Right kidney (tissue), 9 donors: ENCODE measurements around the gene GRIN1.
A peak's percentile ranks its signal among the peaks of the same experiment; 100 is the strongest.

ENCODE experiments used
- DNase-seq: peaks from one replicate; pipeline ENCODE4 v3.0.0-alpha.2; 2016
- long read RNA-seq, 8 donors: transcript quantifications; one replicate each; lab custom pipeline, GENCODE V29; 2026

Gene GRIN1
- long read RNA-seq, donor 1: 0 reads
- long read RNA-seq, donor 2: 0 reads
- long read RNA-seq, donor 3: 0 reads
- long read RNA-seq, donor 4: 0 reads
- long read RNA-seq, donor 5: 0 reads
- long read RNA-seq, donor 6, partial matches to known transcripts: 5 of 5 reads
- long read RNA-seq, donor 6, other reads (novel, unspliced or antisense): 0 of 5 reads
- long read RNA-seq, donor 7: 0 reads
- long read RNA-seq, donor 8: 0 reads

DNA sequence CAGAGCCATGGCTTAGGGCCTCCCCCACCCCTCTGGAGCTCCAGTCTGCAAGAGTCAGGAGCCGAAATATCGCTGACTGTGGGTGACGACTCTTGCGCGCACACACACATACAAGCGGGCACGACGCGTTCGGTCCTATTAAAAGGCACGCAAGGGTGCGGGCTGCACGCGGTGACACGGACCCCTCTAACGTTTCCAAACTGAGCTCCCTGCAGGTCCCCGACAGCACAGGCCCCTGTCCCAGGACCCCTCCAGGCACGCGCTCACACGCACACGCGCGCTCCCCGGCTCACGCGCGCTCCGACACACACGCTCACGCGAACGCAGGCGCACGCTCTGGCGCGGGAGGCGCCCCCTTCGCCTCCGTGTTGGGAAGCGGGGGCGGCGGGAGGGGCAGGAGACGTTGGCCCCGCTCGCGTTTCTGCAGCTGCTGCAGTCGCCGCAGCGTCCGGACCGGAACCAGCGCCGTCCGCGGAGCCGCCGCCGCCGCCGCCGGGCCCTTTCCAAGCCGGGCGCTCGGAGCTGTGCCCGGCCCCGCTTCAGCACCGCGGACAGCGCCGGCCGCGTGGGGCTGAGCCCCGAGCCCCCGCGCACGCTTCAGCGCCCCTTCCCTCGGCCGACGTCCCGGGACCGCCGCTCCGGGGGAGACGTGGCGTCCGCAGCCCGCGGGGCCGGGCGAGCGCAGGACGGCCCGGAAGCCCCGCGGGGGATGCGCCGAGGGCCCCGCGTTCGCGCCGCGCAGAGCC is at the start of gene GRIN1:
Gene GRIN1 (plus strand): TSS at position 433 of the 746 bp plus-strand sequence. CDS start 333 bp downstream, outside the sequence.
- peak; percentile 59 for DNase-seq

GRCh38 chr9:137089232-137089947 is 49.6 kb upstream of the GRIN1 start:
- no peak for DNase-seq

DNA sequence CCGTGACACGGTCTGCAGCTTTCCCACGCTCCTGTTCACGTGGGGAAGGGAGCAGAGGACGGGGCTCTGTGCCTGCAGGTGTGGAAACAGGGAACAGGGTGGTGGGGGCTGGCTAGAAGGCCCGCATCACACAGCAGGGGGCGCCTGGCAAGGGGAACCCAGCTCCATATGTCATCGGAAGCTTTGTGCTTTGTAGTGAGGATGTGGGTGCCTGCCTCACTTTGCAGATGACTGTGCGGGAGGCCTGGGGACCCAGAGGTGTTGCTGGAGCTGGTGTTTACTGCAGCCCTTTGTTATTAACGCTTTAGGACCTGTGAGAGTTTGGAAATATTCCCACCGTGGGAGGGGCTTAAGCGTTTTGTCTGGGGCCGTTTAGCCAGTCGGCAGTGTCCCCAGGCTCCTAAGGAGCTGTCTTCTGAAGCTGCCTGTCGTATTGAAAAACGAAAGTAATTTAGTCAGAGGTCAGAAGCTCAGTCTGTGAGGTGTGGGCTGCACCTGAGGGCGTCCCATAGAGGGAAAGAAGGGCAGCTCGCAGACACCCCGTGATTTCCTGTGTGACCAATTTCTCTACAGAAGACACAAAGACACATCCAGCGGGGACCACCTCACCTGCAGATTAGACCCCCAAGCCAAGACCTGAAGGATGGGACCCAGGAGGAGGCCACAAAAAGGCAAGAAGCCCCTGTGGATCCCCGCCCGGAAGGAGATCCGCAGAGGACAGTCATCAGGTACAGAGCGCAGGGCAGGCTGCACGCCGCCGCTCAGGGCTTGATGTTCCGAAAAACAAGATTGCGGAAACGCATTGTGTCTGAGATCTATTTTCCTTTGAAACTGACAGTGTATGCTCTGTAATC is 43.1 kb upstream of the GRIN1 start:
- DNase-seq: no peak

- DNase-seq: no peak
These were observed 42.0 kb upstream of the GRIN1 start for GRCh38 chr9:137096785-137097546.

DNA sequence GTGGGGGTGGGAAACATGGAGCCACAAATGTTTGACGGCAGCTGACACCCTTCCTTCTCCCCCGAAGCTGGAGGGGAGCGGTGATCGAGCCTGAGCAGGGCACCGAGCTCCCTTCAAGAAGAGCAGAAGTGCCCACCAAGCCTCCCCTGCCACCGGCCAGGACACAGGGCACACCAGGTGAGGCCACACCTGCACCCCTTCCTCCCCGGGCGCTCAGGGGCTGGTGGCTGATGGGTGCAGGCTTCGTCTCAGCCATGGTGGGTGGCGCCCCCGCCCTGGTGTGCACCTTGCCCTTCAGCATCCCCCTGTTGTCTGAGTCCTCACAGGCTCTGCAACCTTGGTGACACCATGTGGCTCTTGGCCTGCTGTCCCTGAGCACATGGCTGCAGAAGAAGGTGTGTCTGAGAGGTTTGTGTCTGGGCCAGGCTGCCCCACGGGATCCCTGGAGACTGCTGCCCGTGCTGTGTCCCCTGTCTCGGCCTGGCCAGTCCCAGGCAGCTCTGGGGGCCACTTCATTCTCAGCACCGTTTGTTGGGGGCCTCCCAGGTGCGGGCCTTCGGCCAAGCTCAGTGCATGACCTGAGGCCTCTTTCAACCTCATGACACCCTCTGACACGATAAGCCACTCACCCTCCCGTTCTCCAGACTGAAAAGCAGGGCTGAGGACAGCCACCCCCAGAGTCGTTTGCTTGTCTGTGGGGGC is 41.0 kb upstream of the GRIN1 start:
- DNase-seq: no peak

DNA sequence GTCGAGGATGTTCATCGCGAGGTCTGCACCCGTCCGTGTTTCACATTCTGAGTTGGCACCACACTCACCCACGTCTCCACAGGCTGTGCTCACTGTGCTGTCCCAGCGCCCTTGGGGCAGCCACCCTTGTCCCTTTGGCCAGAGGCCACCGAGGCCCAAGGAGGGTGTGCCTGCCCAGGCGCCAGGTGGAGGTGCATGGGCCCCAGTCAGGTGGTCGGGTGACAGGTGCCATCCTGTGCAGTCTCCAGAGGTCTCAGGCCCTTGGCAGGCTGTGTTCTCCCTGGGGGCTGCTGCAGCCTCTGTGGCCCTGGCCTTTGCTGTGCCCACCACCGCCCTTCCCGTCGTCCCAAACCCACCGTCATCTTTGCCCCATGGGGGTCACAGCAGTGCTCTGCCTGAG is 39.7 kb upstream of the GRIN1 start:
- DNase-seq: no peak

DNA sequence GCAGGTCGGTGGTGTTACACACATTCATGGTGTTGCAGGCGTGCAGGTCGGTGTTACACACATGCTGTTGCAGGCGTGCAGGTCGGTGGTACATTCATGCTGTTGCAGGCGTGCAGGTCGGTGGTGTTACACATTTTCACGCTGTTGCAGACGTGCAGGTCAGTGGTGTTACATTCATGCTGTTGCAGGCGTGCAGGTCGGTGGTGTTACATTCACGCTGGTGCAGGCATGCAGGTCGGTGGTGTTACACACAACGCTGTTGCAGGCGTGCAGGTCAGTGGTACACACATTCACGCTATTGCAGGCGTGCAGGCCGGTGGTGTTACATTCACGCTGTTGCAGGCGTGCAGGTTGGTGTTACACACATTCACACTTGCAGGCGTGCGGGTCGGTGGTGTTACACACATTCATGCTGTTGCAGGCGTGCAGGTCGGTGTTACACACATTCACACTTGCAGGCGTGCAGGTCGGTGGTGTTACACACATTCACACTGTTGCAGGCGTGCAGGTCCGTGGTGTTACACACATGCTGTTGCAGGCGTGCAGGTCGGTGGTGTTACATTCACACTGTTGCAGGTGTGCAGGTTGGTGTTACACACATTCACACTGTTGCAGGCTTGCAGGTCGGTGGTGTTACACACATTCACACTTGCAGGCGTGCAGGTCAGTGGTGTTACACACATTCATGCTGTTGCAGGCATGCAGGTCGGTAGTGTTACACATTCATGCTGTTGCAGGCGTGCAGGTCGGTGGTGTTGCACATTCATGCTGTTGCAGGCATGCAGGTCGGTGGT is 35.6 kb upstream of the GRIN1 start:
- no peak for DNase-seq

- DNase-seq: no peak
These were observed 32.9 kb upstream of the GRIN1 start for GRCh38 chr9:137105814-137106661.

DNA sequence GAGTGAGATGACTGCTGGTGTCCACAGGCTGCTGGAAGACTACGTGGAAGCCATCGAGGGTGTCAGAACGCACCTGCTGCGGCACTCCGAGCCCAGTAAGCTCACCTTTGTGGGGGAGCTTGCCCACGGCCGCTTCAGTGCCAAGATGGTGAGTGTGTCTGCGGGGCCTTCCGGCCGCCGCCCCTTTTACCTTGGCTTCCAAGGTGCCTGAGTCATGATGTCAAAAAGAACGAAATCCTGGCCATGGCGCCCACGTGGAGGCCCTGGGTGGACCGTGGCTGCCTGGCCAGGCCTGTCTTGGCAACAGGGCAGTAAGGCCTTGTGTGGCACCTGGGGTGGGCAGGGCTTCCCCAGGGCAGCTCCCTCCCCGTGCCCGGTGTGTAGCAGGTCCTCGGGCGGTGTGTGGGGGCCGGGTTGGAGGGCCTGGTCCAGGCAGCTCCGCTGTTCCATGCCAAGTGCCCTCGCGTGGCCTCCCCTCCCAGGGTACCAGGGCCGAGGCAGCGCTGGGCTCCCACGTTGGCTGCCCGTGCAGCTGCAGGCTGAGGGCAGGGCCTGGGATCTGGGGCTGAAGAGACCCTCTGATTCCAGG is 32.2 kb upstream of the GRIN1 start:
- DNase-seq: no peak

- no peak for DNase-seq
These were observed 31.5 kb upstream of the GRIN1 start for GRCh38 chr9:137107312-137107921.

DNA sequence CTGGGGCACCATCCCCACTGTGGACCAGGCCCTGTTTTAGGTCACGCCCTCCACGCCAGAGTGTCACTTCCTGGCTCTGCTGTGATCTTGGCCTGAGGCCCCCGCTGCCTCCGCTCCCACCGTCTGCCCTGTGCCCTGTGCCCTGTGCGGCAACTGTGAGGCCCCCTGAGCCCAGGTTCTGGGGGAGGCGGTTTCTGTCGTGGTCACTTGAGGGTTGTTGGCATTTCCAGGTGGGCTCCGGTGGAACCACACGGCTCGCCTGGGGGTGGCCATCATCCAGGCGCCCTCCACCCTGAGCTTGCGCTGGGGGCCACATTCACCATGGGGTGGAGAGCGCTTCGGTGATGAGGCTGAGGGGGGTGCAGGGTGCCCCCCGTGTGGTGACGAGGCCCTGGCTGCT is 31.0 kb upstream of the GRIN1 start:
- no peak for DNase-seq

GRCh38 chr9:137108608-137109249 is 30.2 kb upstream of the GRIN1 start:
- no peak for DNase-seq

- no peak for DNase-seq
These were observed 29.5 kb upstream of the GRIN1 start for GRCh38 chr9:137109250-137110146.

DNA sequence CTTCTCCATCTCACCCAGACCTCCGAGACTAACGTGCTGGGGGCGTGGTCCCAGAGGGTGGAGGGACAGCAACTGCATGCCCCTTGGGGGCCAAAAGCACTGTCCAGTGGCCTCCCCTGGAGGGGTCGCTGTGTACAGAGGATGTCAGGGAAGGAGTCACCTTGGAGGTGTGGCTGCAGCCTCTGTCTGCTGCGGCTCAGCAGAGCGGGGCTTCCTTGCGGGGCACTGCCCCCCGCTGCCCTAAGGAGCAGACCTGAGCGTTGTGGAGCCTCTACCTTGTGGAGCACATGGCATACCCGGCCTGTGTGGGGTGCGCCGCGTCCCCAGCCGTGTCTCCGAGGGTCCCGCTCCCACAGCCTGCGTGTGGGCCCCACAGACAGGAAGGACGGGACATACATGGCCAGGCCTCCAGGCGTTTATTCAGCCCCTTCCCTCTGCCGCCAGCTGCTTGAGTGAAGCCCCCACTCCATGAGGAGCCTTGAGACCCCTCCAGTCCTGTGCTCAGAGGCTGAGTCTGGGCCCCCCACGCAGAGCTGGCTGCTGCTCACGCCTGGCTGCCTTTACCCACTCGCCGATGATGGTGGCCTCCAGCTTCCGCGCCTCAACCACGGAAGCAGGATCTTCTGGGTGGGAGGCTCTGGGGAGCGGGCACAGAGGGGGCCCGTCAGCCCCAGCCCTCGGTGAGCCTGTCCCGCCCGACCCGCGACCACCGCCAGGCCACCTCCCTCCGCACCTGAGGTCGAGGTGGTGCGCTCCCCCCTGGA is 28.6 kb upstream of the GRIN1 start:
- no peak for DNase-seq

GRCh38 chr9:137110911-137111787 is 27.8 kb upstream of the GRIN1 start:
- DNase-seq: no peak
